Liver (tissue), 9 donors: Measurements from ENCODE around the gene PLCB2. TPM values are rescaled to one million over a fixed set of nuclear protein-coding genes. Genes with fewer than 3 reads are reported as not detected.
A peak's percentile ranks its signal among the peaks of the same experiment; 100 is the strongest.

Experiments used
- DNase-seq: peaks from one replicate; pipeline ENCODE4 v3.0.0-alpha.2; 2017; ENCODE audit warnings: low spot score
- H3K27ac ChIP-seq, 2 donors: one replicate each; pipeline ENCODE4 v1.7.0; 2013; ENCODE audit warnings: inconsistent platforms in 2 of 2, low read length in 2 of 2, control low read depth in 1 of 2, low read depth in 1 of 2, mild to moderate bottlenecking in 1 of 2
- H3K27me3 ChIP-seq, 4 donors: one replicate each; pipeline versions ENCODE4 v1.6.1 to v1.7.0; 2013; ENCODE audit warnings: low read length in 3 of 4, inconsistent platforms in 1 of 4, mild to moderate bottlenecking in 1 of 4, moderate library complexity in 1 of 4; ENCODE audit not compliant: control insufficient read depth in 4 of 4, insufficient read depth in 4 of 4
- H3K36me3 ChIP-seq, 4 donors: one replicate each; pipeline versions ENCODE4 v1.6.1 to v1.7.0; 2013; ENCODE audit warnings: low read length in 3 of 4, mild to moderate bottlenecking in 3 of 4, low read depth in 1 of 4, moderate library complexity in 1 of 4; ENCODE audit not compliant: control insufficient read depth in 4 of 4, insufficient read depth in 3 of 4
- H3K4me1 ChIP-seq, 4 donors: one replicate each; pipeline versions ENCODE4 v1.6.1 to v1.7.0; 2013; ENCODE audit warnings: low read length in 3 of 4, mild to moderate bottlenecking in 3 of 4, moderate library complexity in 1 of 4; ENCODE audit not compliant: control insufficient read depth in 4 of 4, insufficient read depth in 4 of 4
- H3K4me3 ChIP-seq, 3 donors: one replicate each; pipeline versions ENCODE4 v1.6.1 to v1.7.0; 2013; ENCODE audit warnings: low read length in 3 of 3, control low read depth in 1 of 3, low read depth in 1 of 3, mild to moderate bottlenecking in 1 of 3
- H3K9ac ChIP-seq, 2 donors: one replicate each; pipeline ENCODE4 v1.7.0; 2013; ENCODE audit warnings: low read length in 2 of 2, mild to moderate bottlenecking in 2 of 2, moderate library complexity in 2 of 2, control low read depth in 1 of 2, low read depth in 1 of 2
- H3K9me3 ChIP-seq, 4 donors: one replicate each; pipeline versions ENCODE4 v1.6.1 to v1.7.0; 2013; ENCODE audit warnings: low read length in 3 of 4; ENCODE audit not compliant: control insufficient read depth in 4 of 4
- ATF3 ChIP-seq: IDR thresholded peaks from 2 replicates; pipeline ENCODE4 v1.6.1; 2016; ENCODE audit warnings: antibody characterized with exemption
- CTCF ChIP-seq: fragments of 150-350 bp; IDR thresholded peaks from 2 replicates; pipeline ENCODE4 v1.5.1; 2017; ENCODE audit warnings: improper control_type of control experiment, low read depth, low read length; ENCODE audit not compliant: missing input control
- EGR1 ChIP-seq, 2 donors: IDR thresholded peaks; 2 replicates each; pipeline ENCODE4 v1.6.1; 2016 to 2018; ENCODE audit warnings: antibody characterized with exemption in 2 of 2, low read depth in 2 of 2
- FOXA1 ChIP-seq: IDR thresholded peaks from 2 replicates; pipeline ENCODE4 v1.6.1; 2016; ENCODE audit warnings: antibody characterized with exemption
- FOXA2 ChIP-seq: IDR thresholded peaks from 2 replicates; pipeline ENCODE4 v1.6.1; 2016; ENCODE audit warnings: antibody characterized with exemption
- GABPA ChIP-seq, 2 donors: IDR thresholded peaks in 1 of 2; conservative IDR thresholded peaks in 1 of 2; 2 replicates each; pipeline ENCODE4 v1.6.1; 2016; ENCODE audit warnings: antibody characterized with exemption in 2 of 2, mild to moderate bottlenecking in 1 of 2, moderate library complexity in 1 of 2
- HNF4A ChIP-seq, 2 donors: conservative IDR thresholded peaks; 2 replicates each; pipeline ENCODE4 v1.6.1; 2016; ENCODE audit warnings: antibody characterized with exemption in 2 of 2, mild to moderate bottlenecking in 2 of 2
- HNF4G ChIP-seq: IDR thresholded peaks from 2 replicates; pipeline ENCODE4 v1.6.1; 2016; ENCODE audit warnings: antibody characterized with exemption
- JUND ChIP-seq, 2 donors: IDR thresholded peaks; 2 replicates each; pipeline ENCODE4 v1.6.1; 2016; ENCODE audit warnings: antibody characterized with exemption in 2 of 2
- MAX ChIP-seq: IDR thresholded peaks from 2 replicates; pipeline ENCODE4 v1.6.1; 2016; ENCODE audit warnings: antibody characterized with exemption
- NR2F2 ChIP-seq: IDR thresholded peaks from 2 replicates; pipeline ENCODE4 v1.6.1; 2016; ENCODE audit warnings: antibody characterized with exemption
- RAD21 ChIP-seq, 2 donors: IDR thresholded peaks; 2 replicates each; pipeline ENCODE4 v1.6.1; 2016; ENCODE audit warnings: antibody characterized with exemption in 2 of 2, mild to moderate bottlenecking in 2 of 2
- REST ChIP-seq: IDR thresholded peaks from 2 replicates; pipeline ENCODE4 v1.6.1; 2016; ENCODE audit warnings: antibody characterized with exemption, mild to moderate bottlenecking
- RXRA ChIP-seq, 2 donors: IDR thresholded peaks; 2 replicates each; pipeline ENCODE4 v1.6.1; 2017 to 2018; ENCODE audit warnings: antibody characterized with exemption in 2 of 2, mild to moderate bottlenecking in 1 of 2
- SP1 ChIP-seq: IDR thresholded peaks from 2 replicates; pipeline ENCODE4 v1.6.1; 2018; ENCODE audit warnings: antibody characterized with exemption, mild to moderate bottlenecking
- TAF1 ChIP-seq: conservative IDR thresholded peaks from 2 replicates; pipeline ENCODE4 v1.6.1; 2016; ENCODE audit warnings: antibody characterized with exemption, mild to moderate bottlenecking
- YY1 ChIP-seq: IDR thresholded peaks from 2 replicates; pipeline ENCODE4 v1.6.1; 2016; ENCODE audit warnings: antibody characterized with exemption, mild to moderate bottlenecking
- ZBTB33 ChIP-seq: IDR thresholded peaks from 2 replicates; pipeline ENCODE4 v1.6.1; 2016; ENCODE audit warnings: antibody characterized with exemption
- WGBS: extraction: QIAGEN DNeasy Blood & Tissue Kit; methylation state at CpG from one replicate; pipeline ENCODE4 v1.1.7; 2013; 5-methylcytosine and 5-hydroxymethylcytosine counted together
- polyA plus RNA-seq, 2 donors: library from polyadenylated mRNA; stranded (reverse) in 1 of 2; unstranded in 1 of 2; fragments of 200-250 nt in 1 of 2; fragments of >200 nt in 1 of 2; fragmentation: Nextera tagmentation in 1 of 2; extraction: Ambion mirVana in 1 of 2; gene quantifications; one replicate each; pipeline versions ENCODE4 v1.2.1 to v1.2.3, GENCODE V29; 2013 to 2015
- total RNA-seq, 2 donors: library from RNA; depleted of rRNA; stranded (reverse); fragments of >200 nt; gene quantifications; one replicate each; pipeline ENCODE4 v1.2.3, GENCODE V29; 2014
- donor health status: healthy.
- donor health status: healthy.
- donor health status: healthy.
- donor health status: healthy.
- donor health status: healthy.

The PLCB2 gene
- total and polyA plus RNA-seq, 4 donors, result 2.1 to 13.3 (median 7.6) TPM

- Histone ChIP-seq H3K27ac (no peak overlapping the region), H3K9me3 (no peaks in the 10 kb centered on the region), H3K9ac (no peak overlapping the region), H3K4me1 (peaks cover 0 to 3% (median 1%) of the 10 kb centered on the region in 4 donors), H3K4me3 (no peak overlapping the region), H3K36me3 (no peaks in the 10 kb centered on the region), H3K27me3 (peaks cover 0 to 4% (median 1%) of the 10 kb centered on the region in 4 donors)
- 93% methylated on average over 10 of the region's 10 CpGs for WGBS
- TF ChIP-seq GABPA (IDR thresholded peaks at IDR 0.05 in 1 of 2, conservative IDR thresholded peaks at IDR 0.05 in 1 of 2), result no peak
- TF ChIP-seq SP1, result no peak
- TF ChIP-seq HNF4A (conservative IDR thresholded peaks at IDR 0.05), result no peak
- no peak for TF ChIP-seq EGR1 (IDR thresholded peaks at IDR 0.05; ENCODE audit: low read depth in 2 of 2)
- no peak for TF ChIP-seq MAX
- TF ChIP-seq REST, result no peak
- no peak for TF ChIP-seq RXRA (IDR thresholded peaks at IDR 0.05)
- no peak for TF ChIP-seq JUND (IDR thresholded peaks at IDR 0.05)
- no peak for TF ChIP-seq TAF1
- TF ChIP-seq HNF4G, result no peak
- TF ChIP-seq RAD21 (IDR thresholded peaks at IDR 0.05), result no peak
- no peak for TF ChIP-seq CTCF
- TF ChIP-seq FOXA1, result no peak
- no peak for TF ChIP-seq ATF3
- TF ChIP-seq ZBTB33, result no peak
- TF ChIP-seq NR2F2, result no peak
- no peak for TF ChIP-seq YY1
- no peak for TF ChIP-seq FOXA2
- peak; percentile 21 for DNase-seq
Observed at GRCh38 chr15:40240619-40241221, 67.0 kb downstream of the PLCB2 start.
